22Rv1 (cell line): ENCODE results near the gene PPP2R5E.

Source experiments
- ZFX ChIP-seq: fragments of 450-650 bp; IDR thresholded peaks from 2 replicates; pipeline ENCODE4 v1.6.1; 2017; ENCODE audit warnings: antibody characterized with exemption, borderline replicate concordance
- TF ChIP-seq, protein P1 (sequence below): fragments of 450-650 bp; IDR thresholded peaks from 2 replicates; pipeline ENCODE4 v1.5.1; 2017; ENCODE audit warnings: mild to moderate bottlenecking

DNA sequence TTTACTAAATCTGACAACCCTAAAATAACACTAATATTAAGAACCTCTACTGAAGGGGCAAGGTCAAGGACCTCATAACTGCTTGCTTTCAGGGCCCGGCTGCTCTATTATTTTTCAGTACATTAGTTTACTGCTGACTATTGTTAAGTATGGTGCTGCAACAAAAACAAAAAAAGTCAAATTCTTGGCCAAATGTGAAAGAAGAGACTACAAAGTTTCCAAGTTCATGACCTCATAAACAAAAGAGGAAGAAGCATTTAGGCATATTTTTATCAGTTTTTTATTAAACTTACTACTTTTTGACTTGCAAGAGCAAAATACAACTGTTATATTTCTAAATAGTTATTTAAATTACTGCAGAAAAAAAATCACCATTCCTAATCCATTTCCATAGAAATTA lies 114.7 kb downstream of the PPP2R5E start:
- TF ChIP-seq, protein P1, sequence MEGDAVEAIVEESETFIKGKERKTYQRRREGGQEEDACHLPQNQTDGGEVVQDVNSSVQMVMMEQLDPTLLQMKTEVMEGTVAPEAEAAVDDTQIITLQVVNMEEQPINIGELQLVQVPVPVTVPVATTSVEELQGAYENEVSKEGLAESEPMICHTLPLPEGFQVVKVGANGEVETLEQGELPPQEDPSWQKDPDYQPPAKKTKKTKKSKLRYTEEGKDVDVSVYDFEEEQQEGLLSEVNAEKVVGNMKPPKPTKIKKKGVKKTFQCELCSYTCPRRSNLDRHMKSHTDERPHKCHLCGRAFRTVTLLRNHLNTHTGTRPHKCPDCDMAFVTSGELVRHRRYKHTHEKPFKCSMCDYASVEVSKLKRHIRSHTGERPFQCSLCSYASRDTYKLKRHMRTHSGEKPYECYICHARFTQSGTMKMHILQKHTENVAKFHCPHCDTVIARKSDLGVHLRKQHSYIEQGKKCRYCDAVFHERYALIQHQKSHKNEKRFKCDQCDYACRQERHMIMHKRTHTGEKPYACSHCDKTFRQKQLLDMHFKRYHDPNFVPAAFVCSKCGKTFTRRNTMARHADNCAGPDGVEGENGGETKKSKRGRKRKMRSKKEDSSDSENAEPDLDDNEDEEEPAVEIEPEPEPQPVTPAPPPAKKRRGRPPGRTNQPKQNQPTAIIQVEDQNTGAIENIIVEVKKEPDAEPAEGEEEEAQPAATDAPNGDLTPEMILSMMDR, result no peak
- no peak for TF ChIP-seq ZFX
